ENCODE measurements around the gene RIMBP3C. TPM values are rescaled to one million over a fixed set of nuclear protein-coding genes. Genes with fewer than 3 reads are reported as not detected.
"Not testable (repeated sequence)": the region's sequence is repeated elsewhere in the genome, so short reads cannot be mapped to it uniquely, and the experiment has no call there.

RIMBP3C gene
- total RNA-seq, 2 donors from 2014 or later: 0.19 TPM; not detected in 1

- H3K27ac Mint-ChIP-seq; DNase-seq; H3K36me3 Mint-ChIP-seq (ENCODE audit: insufficient read depth in 2 of 2); H3K27me3 Mint-ChIP-seq (ENCODE audit: low read depth); H3K4me1 Mint-ChIP-seq (ENCODE audit: low read depth); ATAC-seq (replicated peaks in 1 of 2); H3K9me3 Mint-ChIP-seq; H3K4me3 Mint-ChIP-seq: not testable (repeated sequence)
Measured at GRCh38 chr22:21532863-21533648, 18.2 kb downstream of the RIMBP3C start.

GRCh38 chr22:21531525-21531924, 19.7 kb downstream of the RIMBP3C start:
- not testable (repeated sequence) for H3K9me3 Mint-ChIP-seq; H3K36me3 Mint-ChIP-seq (ENCODE audit: insufficient read depth in 2 of 2); H3K4me1 Mint-ChIP-seq (ENCODE audit: low read depth); DNase-seq; H3K27ac Mint-ChIP-seq; ATAC-seq (replicated peaks in 1 of 2); H3K27me3 Mint-ChIP-seq (ENCODE audit: low read depth); H3K4me3 Mint-ChIP-seq

- not testable (repeated sequence) for H3K27me3 Mint-ChIP-seq (ENCODE audit: low read depth); H3K27ac Mint-ChIP-seq; H3K4me3 Mint-ChIP-seq; H3K4me1 Mint-ChIP-seq (ENCODE audit: low read depth); ATAC-seq (replicated peaks in 1 of 2); H3K9me3 Mint-ChIP-seq; DNase-seq; H3K36me3 Mint-ChIP-seq (ENCODE audit: insufficient read depth in 2 of 2)
Measured at GRCh38 chr22:21526705-21527500, 24.4 kb downstream of the RIMBP3C start.

- H3K9me3 Mint-ChIP-seq; H3K36me3 Mint-ChIP-seq (ENCODE audit: insufficient read depth in 2 of 2); H3K27me3 Mint-ChIP-seq (ENCODE audit: low read depth); H3K27ac Mint-ChIP-seq; H3K4me1 Mint-ChIP-seq (ENCODE audit: low read depth); H3K4me3 Mint-ChIP-seq: not testable (repeated sequence)
- ATAC-seq (replicated peaks in 1 of 2) (peak; percentile 87 to 89), DNase-seq (peak in 1 of 2 donors; percentile 34)
Measured at GRCh38 chr22:21516970-21517764, 34.1 kb downstream of the RIMBP3C start.

- not testable (repeated sequence) for DNase-seq; H3K4me1 Mint-ChIP-seq (ENCODE audit: low read depth); H3K4me3 Mint-ChIP-seq; H3K27me3 Mint-ChIP-seq (ENCODE audit: low read depth); H3K36me3 Mint-ChIP-seq (ENCODE audit: insufficient read depth in 2 of 2); H3K27ac Mint-ChIP-seq; H3K9me3 Mint-ChIP-seq
- ATAC-seq (replicated peaks in 1 of 2): peak in 1 of 2 donors; percentile 1
Measured at GRCh38 chr22:21516522-21516921, 34.7 kb downstream of the RIMBP3C start.

- H3K4me3 Mint-ChIP-seq; H3K27ac Mint-ChIP-seq; H3K27me3 Mint-ChIP-seq (ENCODE audit: low read depth); DNase-seq; H3K4me1 Mint-ChIP-seq (ENCODE audit: low read depth); ATAC-seq (replicated peaks in 1 of 2); H3K9me3 Mint-ChIP-seq; H3K36me3 Mint-ChIP-seq (ENCODE audit: insufficient read depth in 2 of 2): not testable (repeated sequence)
Measured at GRCh38 chr22:21515234-21515633, 36.0 kb downstream of the RIMBP3C start.

GRCh38 chr22:21514117-21514516, 37.1 kb downstream of the RIMBP3C start:
- not testable (repeated sequence) for H3K4me1 Mint-ChIP-seq (ENCODE audit: low read depth); H3K36me3 Mint-ChIP-seq (ENCODE audit: insufficient read depth in 2 of 2)

GRCh38 chr22:21512022-21512421, 39.2 kb downstream of the RIMBP3C start:
- H3K4me3 Mint-ChIP-seq; H3K9me3 Mint-ChIP-seq; H3K36me3 Mint-ChIP-seq (ENCODE audit: insufficient read depth in 2 of 2); H3K4me1 Mint-ChIP-seq (ENCODE audit: low read depth); H3K27me3 Mint-ChIP-seq (ENCODE audit: low read depth); DNase-seq; H3K27ac Mint-ChIP-seq; ATAC-seq (replicated peaks in 1 of 2): not testable (repeated sequence)

More at GRCh38 chr22:21514117-21514516, 37.1 kb downstream of the RIMBP3C start:
- not testable (repeated sequence) for H3K9me3 Mint-ChIP-seq; H3K27ac Mint-ChIP-seq; H3K4me3 Mint-ChIP-seq; H3K27me3 Mint-ChIP-seq (ENCODE audit: low read depth); DNase-seq
- ATAC-seq (replicated peaks in 1 of 2): peak; percentile 75 to 84

- not testable (repeated sequence) for H3K27ac Mint-ChIP-seq; H3K36me3 Mint-ChIP-seq (ENCODE audit: insufficient read depth in 2 of 2); H3K9me3 Mint-ChIP-seq; H3K4me1 Mint-ChIP-seq (ENCODE audit: low read depth); H3K4me3 Mint-ChIP-seq; H3K27me3 Mint-ChIP-seq (ENCODE audit: low read depth); DNase-seq; ATAC-seq (replicated peaks in 1 of 2)
Measured at GRCh38 chr22:21510397-21510796, 40.9 kb downstream of the RIMBP3C start.

GRCh38 chr22:21499623-21500506, 51.4 kb downstream of the RIMBP3C start:
- not testable (repeated sequence) for H3K27ac Mint-ChIP-seq; H3K9me3 Mint-ChIP-seq; H3K27me3 Mint-ChIP-seq (ENCODE audit: low read depth); H3K4me3 Mint-ChIP-seq; DNase-seq; H3K4me1 Mint-ChIP-seq (ENCODE audit: low read depth); H3K36me3 Mint-ChIP-seq (ENCODE audit: insufficient read depth in 2 of 2)
- ATAC-seq (replicated peaks in 1 of 2): peak; percentile 95 to 96

GRCh38 chr22:21498489-21498888, 52.8 kb downstream of the RIMBP3C start:
- H3K4me3 Mint-ChIP-seq; DNase-seq; H3K27me3 Mint-ChIP-seq (ENCODE audit: low read depth); H3K36me3 Mint-ChIP-seq (ENCODE audit: insufficient read depth in 2 of 2); H3K27ac Mint-ChIP-seq; H3K9me3 Mint-ChIP-seq; ATAC-seq (replicated peaks in 1 of 2); H3K4me1 Mint-ChIP-seq (ENCODE audit: low read depth): not testable (repeated sequence)

GRCh38 chr22:21497984-21498383, 53.3 kb downstream of the RIMBP3C start:
- not testable (repeated sequence) for H3K27ac Mint-ChIP-seq; H3K27me3 Mint-ChIP-seq (ENCODE audit: low read depth); H3K4me3 Mint-ChIP-seq; DNase-seq; H3K36me3 Mint-ChIP-seq (ENCODE audit: insufficient read depth in 2 of 2); ATAC-seq (replicated peaks in 1 of 2); H3K9me3 Mint-ChIP-seq; H3K4me1 Mint-ChIP-seq (ENCODE audit: low read depth)
